ENCODE data around the gene MYCBP2.

Gene MYCBP2

GRCh38 chr13:77312311-77312710 is 14.6 kb downstream of the MYCBP2 start:
- TF ChIP-seq CTCF (IDR thresholded peaks at IDR 0.05; ENCODE audit: low read depth, low read length): no peak
- H3K4me3 ChIP-seq (ENCODE audit: low read depth, low read length): no peak overlapping the region

- no peak for TF ChIP-seq CTCF (IDR thresholded peaks at IDR 0.05; ENCODE audit: low read depth, low read length)
- H3K4me3 ChIP-seq (ENCODE audit: low read depth, low read length): no peak overlapping the region
Measured at GRCh38 chr13:77310579-77311279, 16.2 kb downstream of the MYCBP2 start.

- H3K4me3 ChIP-seq (ENCODE audit: low read depth, low read length): no peak overlapping the region
- TF ChIP-seq CTCF (IDR thresholded peaks at IDR 0.05; ENCODE audit: low read depth, low read length): no peak
Measured at GRCh38 chr13:77310161-77310560, 16.7 kb downstream of the MYCBP2 start.

GRCh38 chr13:77309254-77309653 is 17.6 kb downstream of the MYCBP2 start:
- H3K4me3 ChIP-seq (ENCODE audit: low read depth, low read length): no peak overlapping the region
- TF ChIP-seq CTCF (IDR thresholded peaks at IDR 0.05; ENCODE audit: low read depth, low read length): no peak

- no peak overlapping the region for H3K4me3 ChIP-seq (ENCODE audit: low read depth, low read length)
Measured at GRCh38 chr13:77306458-77306857, 20.4 kb downstream of the MYCBP2 start.

GRCh38 chr13:77305266-77305665 is 21.6 kb downstream of the MYCBP2 start:
- H3K4me3 ChIP-seq (ENCODE audit: low read depth, low read length): no peak overlapping the region
- TF ChIP-seq CTCF (IDR thresholded peaks at IDR 0.05; ENCODE audit: low read depth, low read length): no peak

More at GRCh38 chr13:77306458-77306857, 20.4 kb downstream of the MYCBP2 start:
- no peak for TF ChIP-seq CTCF (IDR thresholded peaks at IDR 0.05; ENCODE audit: low read depth, low read length)

- peak overlapping the region; percentile 3; the same call in 1 of the 2 replicates for H3K4me3 ChIP-seq (ENCODE audit: low read depth, low read length)
- TF ChIP-seq CTCF (IDR thresholded peaks at IDR 0.05; ENCODE audit: low read depth, low read length): no peak
Measured at GRCh38 chr13:77300176-77301037, 26.5 kb downstream of the MYCBP2 start.

All from WI38 (cell line).